K562 (cell line): ENCODE data around the gene PXN.

Experiments
- BHLHE40 ChIP-seq: IDR thresholded peaks from 2 replicates; pipeline ENCODE4 v1.6.1; 2011; ENCODE audit warnings: low read length, improper control_type of control experiment
- ETV6 ChIP-seq, 3 experiments: fragments of 150-350 bp in 1 of 3; sonication (generic) in 1 of 3; formaldehyde crosslinking in 1 of 3; IDR thresholded peaks; 2 replicates each; pipeline versions ENCODE4 v1.6.1 to v1.8.0; 2014 to 2022; ENCODE audit warnings: borderline replicate concordance in 2 of 3, low read depth in 2 of 3, antibody characterized with exemption in 1 of 3, low read length in 1 of 3, mild to moderate bottlenecking in 1 of 3, missing genetic modification reagents in 1 of 3
- POLR2A ChIP-seq: fragments of 450-650 bp; conservative IDR thresholded peaks from 2 replicates; pipeline ENCODE4 v1.6.1; 2016
- TEAD4 ChIP-seq, 2 experiments: sonication (generic) in 1 of 2; formaldehyde crosslinking in 1 of 2; IDR thresholded peaks; 2 replicates each; pipeline versions ENCODE4 v1.6.1 to v1.8.0; 2012 to 2022; ENCODE audit warnings: borderline replicate concordance in 1 of 2, inconsistent platforms in 1 of 2, low read length in 1 of 2, mild to moderate bottlenecking in 1 of 2, missing genetic modification reagents in 1 of 2
- ZNF780A ChIP-seq: fragments of 250-450 bp; sonication (Bioruptor Pico); IDR thresholded peaks from 2 replicates; pipeline ENCODE4 v1.5.0; 2021; ENCODE audit warnings: mild to moderate bottlenecking

DNA sequence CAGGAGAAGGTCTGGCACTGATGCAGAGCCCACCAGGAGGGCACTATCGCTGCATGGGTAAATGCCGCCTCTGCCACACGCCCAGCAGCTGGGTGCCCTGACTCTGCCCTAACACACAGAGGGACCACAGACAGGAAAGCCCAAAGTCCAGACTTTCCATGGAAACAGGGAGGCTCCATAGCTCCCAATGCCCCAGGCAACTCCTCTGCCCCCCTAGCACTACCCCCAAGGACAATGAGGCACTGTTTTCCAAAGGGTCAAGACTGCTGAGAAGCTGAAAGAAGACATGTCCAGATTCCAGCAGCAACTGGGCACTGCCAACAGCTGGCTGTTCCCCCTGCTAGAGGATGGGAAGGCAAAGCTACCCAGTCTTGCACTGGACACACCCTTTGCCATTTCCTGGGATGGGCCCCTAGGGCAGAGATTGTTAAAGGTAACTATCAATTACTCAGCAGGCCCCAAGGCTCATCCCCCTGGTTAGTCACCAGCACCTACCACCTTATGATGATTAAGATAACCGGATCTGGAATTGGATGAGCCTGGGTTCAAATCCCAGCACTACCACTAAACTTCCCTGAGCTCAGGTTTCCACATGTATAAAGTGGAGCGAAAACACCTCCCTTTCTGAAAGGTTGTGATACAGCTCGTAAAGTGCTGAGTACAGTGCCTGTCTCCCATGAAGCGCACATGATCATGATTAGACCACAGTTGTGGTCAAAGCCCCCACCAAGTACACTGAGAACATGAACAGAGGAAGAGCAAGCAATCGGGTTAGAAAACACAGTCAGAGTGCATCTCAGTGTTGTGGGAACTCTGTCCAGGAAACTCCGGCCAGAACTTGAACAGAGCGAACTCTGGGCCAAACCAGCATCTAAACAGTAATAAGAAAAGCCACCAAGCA lies 3.3 kb downstream of the PXN start:
- TF ChIP-seq ETV6 (IDR thresholded peaks at IDR 0.05; ENCODE audit: borderline replicate concordance in 1 of 2, low read depth in 2 of 2, low read length in 1 of 2) (no peak), ETV6 (CRISPR knock-in tag; IDR thresholded peaks at IDR 0.05; ENCODE audit: borderline replicate concordance) (no peak), TEAD4 (IDR thresholded peaks at IDR 0.05; ENCODE audit: low read length) (no peak), TEAD4 (CRISPR knock-in tag; IDR thresholded peaks at IDR 0.05; ENCODE audit: borderline replicate concordance) (no peak), POLR2A (no peak), BHLHE40 (no peak), ZNF780A (CRISPR knock-in tag) (no peak)
